ENCODE measurements around the gene STOM.

GRCh38 chr9:121302786-121303185 lies 67.3 kb downstream of the STOM start:
- TF ChIP-seq CTCF (conservative IDR thresholded peaks at IDR 0.05): no peak
- TF ChIP-seq ZFX (IDR thresholded peaks at IDR 0.05): no peak

Measured in C4-2B (cell line).